Cardiac muscle cell (in vitro differentiated cells and primary cell): ENCODE measurements around the gene CPAMD8. TPM values are rescaled to one million over a fixed set of nuclear protein-coding genes. Genes with fewer than 3 reads are reported as not detected.
"Not testable (repeated sequence)": the region's sequence is repeated elsewhere in the genome, so short reads cannot be mapped to it uniquely, and the experiment has no call there.

Experiments used
- DNase-seq, 2 donors: peaks; one replicate each; pipeline versions ENCODE4 v3.0.0 to v3.0.0-alpha.2; 2010 to 2017; ENCODE audit warnings: low read depth in 1 of 2, low spot score in 1 of 2
- H3K27ac ChIP-seq: fragments of 200-600 bp; sonication (generic); 2 replicates; pipeline ENCODE4 v1.5.1; 2016
- H3K27me3 ChIP-seq: fragments of 200-600 bp; sonication (generic); 2 replicates; pipeline ENCODE4 v1.6.0; 2016; ENCODE audit warnings: control low read depth
- H3K36me3 ChIP-seq: fragments of 200-600 bp; sonication (generic); 2 replicates; pipeline ENCODE4 v1.5.1; 2016; ENCODE audit warnings: control low read depth
- H3K4me1 ChIP-seq: fragments of 200-600 bp; sonication (generic); 2 replicates; pipeline ENCODE4 v1.8.1; 2017; ENCODE audit warnings: low read depth, mild to moderate bottlenecking, mixed run types
- H3K4me3 ChIP-seq: fragments of 200-600 bp; sonication (generic); 2 replicates; pipeline ENCODE4 v1.5.1; 2016; ENCODE audit warnings: mild to moderate bottlenecking
- H3K9me3 ChIP-seq: fragments of 200-600 bp; sonication (generic); 2 replicates; pipeline ENCODE4 v1.5.1; 2017; ENCODE audit warnings: low read depth, mild to moderate bottlenecking, control low read depth
- polyA plus RNA-seq: library from polyadenylated mRNA; unstranded; fragments of >200 nt; fragmentation: Nextera tagmentation; extraction: Ambion mirVana; gene quantifications from 2 replicates; pipeline ENCODE4 v1.2.1, GENCODE V29; 2016
- total RNA-seq: library from RNA; depleted of rRNA; stranded (reverse); fragments of >200 nt; gene quantifications from 2 replicates; pipeline ENCODE4 v1.2.3, GENCODE V29; 2016
- TF ChIP-seq, protein P1 (sequence below): IDR thresholded peaks from 2 replicates; pipeline ENCODE4 v1.5.1; 2012; ENCODE audit warnings: low read depth, mild to moderate bottlenecking, low read length

Gene CPAMD8
- total and polyA plus RNA-seq, 2 experiments from 2014 or later, result 18.1 to 53.4 TPM

DNA sequence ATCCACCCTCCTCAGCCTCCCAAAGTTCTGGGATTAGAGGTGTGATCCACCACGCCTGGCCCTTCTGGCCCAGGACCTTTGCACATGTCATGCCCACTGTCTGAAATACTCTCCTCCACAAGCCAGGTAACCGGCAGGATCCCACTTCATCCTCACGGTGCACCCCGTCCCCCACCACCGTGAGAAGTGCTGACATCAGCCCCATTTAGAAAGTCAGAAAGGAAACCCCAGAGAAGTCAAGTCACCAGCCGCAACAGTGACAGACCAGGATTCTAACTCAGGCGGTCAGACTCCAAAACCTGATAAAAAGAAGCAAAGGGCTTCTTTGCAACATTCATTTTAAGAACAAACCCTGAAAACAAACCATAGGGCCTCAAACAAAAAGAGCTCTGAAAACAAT is 3.9 kb downstream of the CPAMD8 start:
- no peak for DNase-seq
- no peak overlapping the region for H3K4me3 ChIP-seq

GRCh38 chr19:17021793-17022590 is 4.6 kb downstream of the CPAMD8 start:
- peak in 1 of 2 donors; percentile 80 for DNase-seq
- no peak overlapping the region for H3K27ac ChIP-seq
- no peaks in the 10 kb centered on the region for H3K36me3 ChIP-seq
- H3K27me3 ChIP-seq, result peaks cover 11% of the 10 kb centered on the region
- H3K4me3 ChIP-seq, result no peak overlapping the region
- TF ChIP-seq, protein P1, sequence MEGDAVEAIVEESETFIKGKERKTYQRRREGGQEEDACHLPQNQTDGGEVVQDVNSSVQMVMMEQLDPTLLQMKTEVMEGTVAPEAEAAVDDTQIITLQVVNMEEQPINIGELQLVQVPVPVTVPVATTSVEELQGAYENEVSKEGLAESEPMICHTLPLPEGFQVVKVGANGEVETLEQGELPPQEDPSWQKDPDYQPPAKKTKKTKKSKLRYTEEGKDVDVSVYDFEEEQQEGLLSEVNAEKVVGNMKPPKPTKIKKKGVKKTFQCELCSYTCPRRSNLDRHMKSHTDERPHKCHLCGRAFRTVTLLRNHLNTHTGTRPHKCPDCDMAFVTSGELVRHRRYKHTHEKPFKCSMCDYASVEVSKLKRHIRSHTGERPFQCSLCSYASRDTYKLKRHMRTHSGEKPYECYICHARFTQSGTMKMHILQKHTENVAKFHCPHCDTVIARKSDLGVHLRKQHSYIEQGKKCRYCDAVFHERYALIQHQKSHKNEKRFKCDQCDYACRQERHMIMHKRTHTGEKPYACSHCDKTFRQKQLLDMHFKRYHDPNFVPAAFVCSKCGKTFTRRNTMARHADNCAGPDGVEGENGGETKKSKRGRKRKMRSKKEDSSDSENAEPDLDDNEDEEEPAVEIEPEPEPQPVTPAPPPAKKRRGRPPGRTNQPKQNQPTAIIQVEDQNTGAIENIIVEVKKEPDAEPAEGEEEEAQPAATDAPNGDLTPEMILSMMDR, result no peak
- H3K9me3 ChIP-seq, result no peaks in the 10 kb centered on the region
- no peaks in the 10 kb centered on the region for H3K4me1 ChIP-seq

More for the DNA sequence above, 3.9 kb downstream of the CPAMD8 start:
- no peak overlapping the region for H3K27ac ChIP-seq
- H3K36me3 ChIP-seq, result no peaks in the 10 kb centered on the region
- no peaks in the 10 kb centered on the region for H3K4me1 ChIP-seq
- TF ChIP-seq, protein P1, result no peak
- peaks cover 18% of the 10 kb centered on the region for H3K27me3 ChIP-seq
- no peaks in the 10 kb centered on the region for H3K9me3 ChIP-seq

DNA sequence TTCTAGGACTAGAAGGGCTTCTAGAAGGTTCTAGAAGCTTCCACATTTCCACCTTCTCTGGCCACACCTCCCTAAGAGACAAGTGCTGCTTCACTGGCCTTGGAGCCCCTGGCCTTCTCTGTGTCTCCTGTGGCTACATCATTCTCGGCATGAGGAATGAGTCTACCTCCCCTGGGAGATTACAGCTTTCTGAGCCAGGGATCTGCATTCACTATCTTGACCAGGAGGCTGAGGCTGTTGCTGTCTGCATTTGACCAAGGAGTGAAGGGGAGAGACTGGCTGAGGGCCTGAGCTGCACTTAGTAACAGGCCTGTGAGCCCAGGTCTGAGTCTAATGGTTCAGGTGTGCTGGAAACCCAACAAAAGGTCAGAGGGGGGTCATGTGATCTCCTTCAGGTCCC is 5.3 kb downstream of the CPAMD8 start:
- Histone ChIP-seq H3K4me1 (no peaks in the 10 kb centered on the region), H3K27me3 (peaks cover 7% of the 10 kb centered on the region), H3K4me3 (no peak overlapping the region), H3K9me3 (no peaks in the 10 kb centered on the region), H3K27ac (no peak overlapping the region), H3K36me3 (no peaks in the 10 kb centered on the region)
- TF ChIP-seq, protein P1, result no peak
- DNase-seq, result peak in 1 of 2 donors; percentile 13

DNA sequence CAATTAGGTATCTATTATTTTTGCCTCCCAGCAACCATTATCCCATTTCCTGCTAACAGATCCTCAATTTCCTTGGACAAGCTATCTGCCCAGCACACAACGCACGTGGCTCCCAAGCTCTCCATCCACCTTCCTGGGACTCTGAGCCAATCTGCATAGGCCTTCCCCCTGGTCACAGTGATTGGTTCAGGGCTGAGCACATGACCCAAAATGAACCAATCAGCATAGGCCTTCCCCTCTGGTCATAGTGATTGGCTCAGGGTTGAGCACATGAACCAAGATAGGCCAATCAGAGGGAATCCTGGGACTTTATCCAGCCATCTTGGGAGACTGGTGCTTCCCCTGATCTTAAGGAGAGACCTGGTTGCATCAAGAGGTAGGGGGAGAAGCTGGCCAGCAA is 5.8 kb downstream of the CPAMD8 start:
- Histone ChIP-seq H3K4me1 (no peaks in the 10 kb centered on the region), H3K36me3 (no peaks in the 10 kb centered on the region)
- DNase-seq, result peak in 1 of 2 donors; percentile 17

GRCh38 chr19:17020385-17020784 is 6.2 kb downstream of the CPAMD8 start:
- Histone ChIP-seq H3K27ac (no peak overlapping the region), H3K36me3 (no peaks in the 10 kb centered on the region), H3K27me3 (no peaks in the 10 kb centered on the region), H3K4me1 (no peaks in the 10 kb centered on the region), H3K4me3 (no peak overlapping the region), H3K9me3 (no peaks in the 10 kb centered on the region)
- peak; percentile 5 to 16 for DNase-seq
- TF ChIP-seq, protein P1, result no peak

More for the DNA sequence above, 5.8 kb downstream of the CPAMD8 start:
- no peak overlapping the region for H3K27ac ChIP-seq
- TF ChIP-seq, protein P1, result no peak
- H3K9me3 ChIP-seq, result no peaks in the 10 kb centered on the region
- H3K27me3 ChIP-seq, result peaks cover 2% of the 10 kb centered on the region
- no peak overlapping the region for H3K4me3 ChIP-seq

- H3K4me1 ChIP-seq, H3K27ac ChIP-seq, H3K36me3 ChIP-seq, H3K27me3 ChIP-seq, DNase-seq, H3K4me3 ChIP-seq, H3K9me3 ChIP-seq: not testable (repeated sequence)
These were observed 12.3 kb downstream of the CPAMD8 start for GRCh38 chr19:17014212-17014861.
